Measurements from ENCODE around the gene PROSER2. TPM values are rescaled to one million over a fixed set of nuclear protein-coding genes. Genes with fewer than 3 reads are reported as not detected.

The PROSER2 gene
- total RNA-seq, 1 experiment from 2014 or later, result 4.1 TPM

- H3K36me3 ChIP-seq (ENCODE audit: control insufficient read depth, insufficient read depth, low read length), result no peaks in the 10 kb centered on the region
- H3K4me1 ChIP-seq (ENCODE audit: control insufficient read depth, insufficient read depth, low read length), result no peaks in the 10 kb centered on the region
- ChIA-PET POLR2A (no interaction called here), CTCF (no interaction called here)
- BruUV-seq (replicated peaks), result no TSS peak
- intact Hi-C loops (cut with micrococcal nuclease; ENCODE audit: unreplicated experiment) (no loop called here), in situ Hi-C loops (cut with HindIII; ENCODE audit: low pct_unique_long_range_greater_than_20kb, low sequenced_read_pairs) (no loop called here)
- DNase-seq (ENCODE audit: low read depth, low spot score) (no peak), ATAC-seq (no peak)
- H3K27ac ChIP-seq (ENCODE audit: low read length), result no peak overlapping the region
- no peak for TF ChIP-seq SIN3A (IDR thresholded peaks at IDR 0.05; ENCODE audit: borderline replicate concordance, insufficient read depth, low read depth, low read length)
- no peaks in the 10 kb centered on the region for H3K27me3 ChIP-seq (ENCODE audit: control insufficient read depth, insufficient read depth, low read length)
- no peaks in the 10 kb centered on the region for H3K9me3 ChIP-seq (ENCODE audit: control insufficient read depth, insufficient read depth, low read depth, low read length)
- no peak overlapping the region for H3K4me3 ChIP-seq (ENCODE audit: low read depth in 2 of 2, low read length in 2 of 2)
Measured at GRCh38 chr10:11894381-11895107, 71.4 kb downstream of the PROSER2 start.

- Histone ChIP-seq H3K27ac (ENCODE audit: low read length) (no peak overlapping the region), H3K9me3 (ENCODE audit: control insufficient read depth, insufficient read depth, low read depth, low read length) (no peaks in the 10 kb centered on the region), H3K27me3 (ENCODE audit: control insufficient read depth, insufficient read depth, low read length) (no peaks in the 10 kb centered on the region), H3K4me3 (ENCODE audit: low read depth in 2 of 2, low read length in 2 of 2) (no peak overlapping the region), H3K4me1 (ENCODE audit: control insufficient read depth, insufficient read depth, low read length) (no peaks in the 10 kb centered on the region), H3K36me3 (ENCODE audit: control insufficient read depth, insufficient read depth, low read length) (no peaks in the 10 kb centered on the region)
- in situ Hi-C loops (cut with HindIII; ENCODE audit: low pct_unique_long_range_greater_than_20kb, low sequenced_read_pairs) (no loop called here), intact Hi-C loops (cut with micrococcal nuclease; ENCODE audit: unreplicated experiment) (no loop called here)
- no peak for TF ChIP-seq CTCF (IDR thresholded peaks at IDR 0.05)
- TF ChIP-seq REST (IDR thresholded peaks at IDR 0.05; ENCODE audit: insufficient read depth in 1 of 2, low read depth in 2 of 2, low read length in 1 of 2), result no peak
- BruUV-seq (replicated peaks), result no TSS peak
- CTCF ChIA-PET, result no interaction called here
- ATAC-seq, result no peak
- POLR2A ChIA-PET, result no interaction called here
- no peak for DNase-seq (ENCODE audit: low read depth, low spot score)
Measured at GRCh38 chr10:11895108-11895466, 71.9 kb downstream of the PROSER2 start.

- DNase-seq (ENCODE audit: low read depth, low spot score) (no peak), ATAC-seq (no peak)
- Histone ChIP-seq H3K4me1 (ENCODE audit: control insufficient read depth, insufficient read depth, low read length) (no peaks in the 10 kb centered on the region), H3K4me3 (ENCODE audit: low read depth in 2 of 2, low read length in 2 of 2) (no peak overlapping the region), H3K9me3 (ENCODE audit: control insufficient read depth, insufficient read depth, low read depth, low read length) (no peaks in the 10 kb centered on the region), H3K36me3 (ENCODE audit: control insufficient read depth, insufficient read depth, low read length) (no peaks in the 10 kb centered on the region), H3K27me3 (ENCODE audit: control insufficient read depth, insufficient read depth, low read length) (no peaks in the 10 kb centered on the region), H3K27ac (ENCODE audit: low read length) (no peak overlapping the region)
- CTCF ChIA-PET, result no interaction called here
- TF ChIP-seq REST (IDR thresholded peaks at IDR 0.05; ENCODE audit: insufficient read depth in 1 of 2, low read depth in 2 of 2, low read length in 1 of 2) (no peak), CTCF (IDR thresholded peaks at IDR 0.05) (no peak), SIN3A (IDR thresholded peaks at IDR 0.05; ENCODE audit: borderline replicate concordance, insufficient read depth, low read depth, low read length) (no peak), TCF7L2 (IDR thresholded peaks at IDR 0.05; ENCODE audit: low read depth, low read length) (no peak), POLR2AphosphoS5 (IDR thresholded peaks at IDR 0.05; ENCODE audit: low read depth, low read length) (no peak)
- intact Hi-C loops (cut with micrococcal nuclease; ENCODE audit: unreplicated experiment), result no loop called here
- in situ Hi-C loops (cut with HindIII; ENCODE audit: low pct_unique_long_range_greater_than_20kb, low sequenced_read_pairs), result no loop called here
- POLR2A ChIA-PET, result no interaction called here
- no TSS peak for BruUV-seq (replicated peaks)
Measured at GRCh38 chr10:11895598-11895997, 72.4 kb downstream of the PROSER2 start.

Data from Panc1 (cell line).